ENCODE data around the gene DSCAM.
A peak's percentile ranks its signal among the peaks of the same experiment; 100 is the strongest.

Gene DSCAM

DNA sequence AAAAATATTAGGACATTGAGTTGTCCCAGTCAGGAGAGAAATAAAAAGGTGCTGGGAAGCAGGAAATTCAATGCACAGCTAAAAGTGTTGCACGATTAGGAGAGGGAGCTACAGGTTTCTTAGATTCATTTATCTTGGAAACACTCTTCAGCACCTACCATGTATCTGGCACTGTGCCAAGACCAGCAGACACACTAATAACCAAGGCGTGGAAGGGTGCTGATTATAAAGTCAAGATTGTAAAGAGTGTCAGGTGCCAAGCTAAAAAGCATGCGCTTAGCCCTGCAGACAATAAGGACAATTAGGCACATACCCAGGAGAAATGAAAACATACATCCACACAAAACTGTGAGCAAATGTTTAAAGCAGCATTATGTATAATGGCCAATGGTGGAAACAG is 129.9 kb downstream of the DSCAM start:
- H3K27ac ChIP-seq: no peak overlapping the region
- DNase-seq (ENCODE audit: low read depth, low spot score): no peak

DNA sequence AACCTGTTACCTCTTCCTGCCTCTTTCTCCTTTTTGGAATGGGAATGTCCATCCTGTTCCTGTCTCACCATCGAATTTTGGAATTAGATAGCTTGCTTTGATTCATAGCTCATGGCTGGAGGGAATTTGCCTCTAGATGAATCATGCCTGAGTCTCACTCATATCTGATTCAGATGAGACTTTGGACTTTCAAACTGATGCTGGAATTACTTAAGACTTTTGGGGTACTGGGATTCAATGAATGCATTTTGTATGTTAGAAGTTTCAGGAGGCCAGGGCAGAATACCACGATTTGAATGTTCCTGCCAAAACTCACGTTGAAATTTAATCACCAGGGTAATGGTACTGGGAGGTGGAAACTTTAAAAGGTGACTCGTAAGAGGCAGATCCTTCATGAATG is 132.4 kb downstream of the DSCAM start:
- no peak for DNase-seq (ENCODE audit: low read depth, low spot score)
- no peak overlapping the region for H3K27ac ChIP-seq

DNA sequence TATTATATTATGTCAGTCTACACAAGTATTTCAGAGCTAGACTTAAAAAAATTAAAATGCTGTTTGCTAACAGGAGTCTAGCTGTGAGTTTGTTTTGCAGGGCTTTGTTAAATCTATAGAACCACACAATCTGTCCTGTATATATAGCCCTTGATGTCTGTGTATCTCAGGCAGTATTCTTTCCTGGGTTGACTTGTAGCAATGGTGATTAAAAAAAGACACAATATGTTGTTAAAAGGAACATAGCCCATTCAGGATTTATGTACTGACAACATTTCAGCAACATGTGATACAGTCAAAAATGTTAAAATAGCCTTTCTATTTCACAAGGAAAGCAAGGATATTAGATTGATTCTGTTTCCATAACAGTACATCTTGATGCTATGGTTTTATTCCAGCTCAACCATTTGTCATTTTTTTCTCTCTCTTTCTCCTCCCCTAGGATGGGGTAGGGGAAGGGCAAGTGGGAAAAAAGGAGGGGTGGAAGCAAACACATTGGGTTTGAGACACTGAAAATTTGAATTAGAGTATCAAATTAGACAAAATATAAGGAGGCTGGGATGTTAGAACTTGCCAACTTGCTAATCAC is 139.2 kb downstream of the DSCAM start:
- no peak for DNase-seq (ENCODE audit: low read depth, low spot score)

DNA sequence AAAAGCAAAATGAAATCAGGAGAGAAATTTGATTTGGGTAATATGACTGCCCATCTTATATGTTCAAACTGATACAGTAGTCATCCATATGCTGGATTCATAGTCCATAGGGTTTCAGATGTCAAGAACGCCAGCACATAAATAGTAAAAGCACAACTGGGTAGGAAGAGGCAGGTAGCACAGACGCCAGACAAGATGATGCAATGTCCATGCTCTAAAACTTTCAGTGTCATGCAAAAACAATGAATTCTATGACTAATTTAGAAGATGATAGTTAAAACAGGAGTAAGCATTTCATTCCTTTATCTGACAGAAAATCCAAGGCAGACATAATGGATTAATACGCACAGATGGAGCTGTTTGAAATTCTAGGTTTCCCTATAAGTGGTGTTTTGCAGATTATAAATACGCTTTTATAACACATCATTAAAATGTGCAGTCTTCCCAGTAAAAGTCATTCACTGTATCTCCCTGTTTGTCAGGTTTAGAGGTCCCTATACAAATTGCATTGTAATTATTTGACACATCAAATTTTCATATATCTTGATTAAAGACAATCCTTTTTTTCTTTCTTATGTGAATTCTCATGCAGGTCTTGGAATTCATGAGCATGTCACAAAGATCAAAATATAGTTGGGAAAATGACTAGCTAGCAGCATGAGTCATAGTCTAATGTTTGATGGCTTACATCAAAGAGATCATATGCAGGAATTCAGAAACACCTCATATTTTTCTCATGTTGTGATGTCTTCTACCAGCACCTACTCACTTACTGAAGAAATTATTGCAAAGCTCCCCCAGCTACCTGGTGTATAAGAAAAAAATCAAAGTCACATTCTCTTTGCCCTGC is 139.9 kb downstream of the DSCAM start:
- DNase-seq (ENCODE audit: low read depth, low spot score): peak; percentile 40
- peak overlapping the region; percentile 63 for H3K27ac ChIP-seq

More for the DNA sequence above, 139.2 kb downstream of the DSCAM start:
- H3K27ac ChIP-seq: peak overlapping the region; percentile 63

DNA sequence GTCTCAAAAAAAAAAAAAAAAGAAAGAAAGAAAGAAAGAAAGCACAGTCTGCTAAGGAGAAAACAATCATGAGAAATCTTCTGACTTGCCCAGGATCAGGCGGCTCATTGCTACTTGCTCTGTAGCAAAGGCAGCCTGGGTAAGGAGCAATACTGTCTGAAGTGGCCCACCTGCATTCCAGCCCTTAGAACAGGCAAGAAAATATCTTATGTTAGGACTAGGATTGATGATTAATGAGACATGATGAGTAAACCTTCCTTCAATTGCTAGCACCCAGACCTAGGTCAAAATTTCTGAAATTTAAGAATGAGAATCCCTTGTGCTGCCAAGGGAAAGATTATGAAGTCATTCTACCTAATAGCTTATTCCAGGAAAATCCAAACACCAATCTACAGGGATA is 140.8 kb downstream of the DSCAM start:
- peak overlapping the region; percentile 63 for H3K27ac ChIP-seq
- DNase-seq (ENCODE audit: low read depth, low spot score): no peak

DNA sequence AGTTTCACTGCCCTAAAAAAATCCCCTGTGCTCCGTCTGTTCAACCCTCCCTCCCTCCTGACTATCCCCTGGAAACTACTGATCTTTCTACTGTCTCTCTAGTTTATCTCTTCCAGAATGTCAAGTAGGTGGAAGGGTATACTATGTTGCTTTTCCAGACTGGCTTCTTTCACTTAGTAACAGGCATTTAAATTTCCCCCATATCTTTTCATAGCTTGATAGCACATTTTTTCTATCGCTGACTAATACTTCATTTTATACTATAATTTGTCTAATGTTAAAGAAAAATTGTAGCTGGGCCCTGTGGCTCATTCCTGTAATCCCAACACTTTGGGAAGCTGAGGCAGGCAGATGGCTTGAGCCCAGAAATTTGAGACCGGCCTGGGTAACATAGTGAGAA is 142.8 kb downstream of the DSCAM start:
- H3K27ac ChIP-seq: no peak overlapping the region
- no peak for DNase-seq (ENCODE audit: low read depth, low spot score)

DNA sequence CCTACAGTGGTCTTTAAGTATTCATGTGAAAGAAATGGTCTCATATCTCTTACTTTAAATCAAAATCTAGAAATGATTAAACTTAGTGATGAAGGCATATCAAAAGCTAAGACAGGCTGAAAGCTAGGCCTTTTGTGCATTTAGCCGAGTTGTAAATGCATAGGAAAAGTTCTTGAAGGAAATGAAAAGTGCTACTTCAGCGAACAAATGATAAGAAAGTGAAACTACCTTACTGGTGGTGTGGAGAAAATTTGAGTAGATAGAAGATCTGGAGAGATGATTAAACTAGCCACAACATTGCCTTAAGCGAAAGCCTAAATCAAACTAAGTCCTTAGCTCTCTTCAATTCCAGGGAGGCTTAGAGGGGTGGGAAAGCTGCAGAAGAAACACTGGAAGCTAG is 147.6 kb downstream of the DSCAM start:
- H3K27ac ChIP-seq: no peak overlapping the region

DNA sequence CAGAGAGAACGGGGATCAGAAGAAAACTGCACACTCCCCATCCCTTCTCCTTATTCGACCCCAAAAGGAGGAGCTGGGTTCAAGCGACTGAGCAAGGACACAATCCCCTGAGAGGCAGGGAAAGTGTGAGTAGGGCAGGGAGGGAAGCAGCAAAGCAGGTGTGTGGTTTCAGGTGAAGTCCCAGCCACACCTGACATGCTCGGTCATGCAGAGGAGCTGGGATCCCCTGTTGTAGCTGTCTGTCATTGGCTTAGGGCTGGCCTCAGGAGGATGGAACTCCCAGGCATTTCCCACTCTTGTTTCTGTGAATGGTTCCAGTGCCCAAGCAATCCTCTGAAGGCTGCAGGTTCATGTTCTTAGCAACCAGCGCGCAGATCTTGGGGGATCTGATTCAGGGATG is 150.7 kb downstream of the DSCAM start:
- no peak overlapping the region for H3K27ac ChIP-seq
- DNase-seq (ENCODE audit: low read depth, low spot score): peak; percentile 39

More for the DNA sequence above, 147.6 kb downstream of the DSCAM start:
- DNase-seq (ENCODE audit: low read depth, low spot score): no peak

DNA sequence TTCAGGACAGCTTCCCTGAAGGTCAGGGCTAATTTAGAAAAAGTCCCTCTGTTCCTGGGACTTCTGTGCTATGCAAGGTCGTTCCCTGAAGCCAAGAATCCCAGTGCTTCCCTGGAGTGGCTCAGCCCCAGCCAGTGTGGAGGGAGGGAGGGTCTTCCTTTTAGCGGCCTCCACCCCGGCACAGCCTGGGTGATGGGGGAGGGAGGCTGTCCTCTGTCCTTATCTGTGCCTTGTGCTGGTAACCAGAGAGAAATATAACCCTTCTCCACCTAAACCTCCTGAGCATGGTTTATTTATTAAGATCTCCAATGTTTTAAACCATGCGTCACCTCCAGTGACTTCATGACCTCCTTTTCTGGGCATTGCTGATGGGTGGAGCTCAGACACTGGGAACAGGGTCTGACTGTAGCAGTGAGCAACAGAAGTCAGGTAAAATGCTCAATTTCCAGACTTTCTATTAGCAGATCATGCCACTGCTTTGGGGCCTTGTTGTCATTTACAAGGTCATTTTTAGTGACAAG is 157.1 kb downstream of the DSCAM start:
- no peak for DNase-seq (ENCODE audit: low read depth, low spot score)
- H3K27ac ChIP-seq: no peak overlapping the region

DNA sequence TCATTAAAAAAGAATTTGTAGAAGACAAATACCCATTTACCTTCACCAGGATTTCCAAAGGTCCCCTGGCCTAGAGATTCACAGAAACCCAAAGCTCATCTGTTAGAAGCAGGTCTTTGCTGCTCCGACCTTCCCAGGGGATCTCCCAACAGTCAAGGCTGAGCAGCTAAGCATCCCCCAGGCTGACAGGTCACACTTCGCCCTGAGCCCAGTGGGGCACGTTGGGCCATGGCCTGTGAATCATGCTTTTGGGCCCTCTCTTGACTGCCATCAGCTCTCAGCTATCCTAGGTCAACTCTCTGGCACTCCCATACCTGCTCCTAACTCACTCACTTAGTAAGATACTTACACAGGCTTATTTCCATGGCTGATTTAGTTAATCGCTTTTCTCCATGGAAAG is 157.7 kb downstream of the DSCAM start:
- no peak for DNase-seq (ENCODE audit: low read depth, low spot score)
- H3K27ac ChIP-seq: no peak overlapping the region

DNA sequence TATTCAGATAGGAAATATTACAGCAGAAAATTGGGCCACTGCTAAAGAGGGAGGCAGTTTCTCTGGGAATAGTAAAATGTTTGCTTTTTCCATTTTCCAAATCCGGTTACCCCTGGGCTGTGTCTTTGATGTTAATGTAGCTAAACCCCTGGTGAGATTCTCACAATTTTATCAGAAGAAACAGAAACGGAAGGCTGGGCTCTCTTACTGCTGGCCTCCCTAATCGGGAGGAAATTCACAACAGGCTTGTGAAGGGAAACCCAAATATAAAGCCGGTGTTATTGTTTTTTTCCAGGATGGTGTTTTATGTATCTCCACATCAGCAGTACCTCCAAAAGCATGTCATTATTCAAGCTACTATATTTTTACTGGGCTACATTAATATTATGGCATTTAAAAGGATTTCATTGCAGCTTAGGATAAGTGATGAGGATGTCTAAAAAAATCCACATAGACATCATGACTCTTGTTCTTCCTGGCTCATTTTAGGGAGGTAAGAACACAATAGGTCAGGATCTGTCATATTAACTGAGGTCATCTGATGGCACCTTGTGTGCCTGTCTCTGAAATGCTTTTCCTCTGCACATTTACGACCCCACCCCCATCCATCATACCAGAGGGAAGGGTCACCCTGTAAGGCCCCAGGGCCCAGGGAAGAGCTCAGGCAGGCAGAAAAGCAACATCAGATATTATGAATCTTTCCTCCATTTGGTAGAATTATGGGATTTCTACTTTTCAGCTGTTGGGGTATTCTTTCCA is 158.7 kb downstream of the DSCAM start:
- H3K27ac ChIP-seq: no peak overlapping the region
- no peak for DNase-seq (ENCODE audit: low read depth, low spot score)

DNA sequence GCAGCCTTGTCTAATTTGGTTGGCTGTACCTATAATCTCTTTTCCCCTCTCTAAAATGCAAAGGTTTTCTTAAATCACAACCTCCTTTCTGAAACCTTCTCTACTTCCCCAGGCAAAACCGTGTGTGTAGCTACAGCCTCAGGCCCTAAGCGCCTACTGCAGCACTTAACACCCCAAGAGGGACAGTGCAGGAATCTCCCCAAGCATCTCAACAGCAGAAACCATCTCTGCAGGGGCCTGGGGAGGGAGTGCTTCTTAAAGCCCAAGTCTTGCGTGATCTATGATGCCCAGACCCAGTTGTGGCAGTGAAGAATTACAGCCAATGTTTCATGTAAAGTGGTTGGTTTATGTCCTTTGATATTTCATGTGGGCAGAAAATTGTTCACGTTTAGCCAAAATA is 159.3 kb downstream of the DSCAM start:
- no peak for DNase-seq (ENCODE audit: low read depth, low spot score)
- no peak overlapping the region for H3K27ac ChIP-seq

DNA sequence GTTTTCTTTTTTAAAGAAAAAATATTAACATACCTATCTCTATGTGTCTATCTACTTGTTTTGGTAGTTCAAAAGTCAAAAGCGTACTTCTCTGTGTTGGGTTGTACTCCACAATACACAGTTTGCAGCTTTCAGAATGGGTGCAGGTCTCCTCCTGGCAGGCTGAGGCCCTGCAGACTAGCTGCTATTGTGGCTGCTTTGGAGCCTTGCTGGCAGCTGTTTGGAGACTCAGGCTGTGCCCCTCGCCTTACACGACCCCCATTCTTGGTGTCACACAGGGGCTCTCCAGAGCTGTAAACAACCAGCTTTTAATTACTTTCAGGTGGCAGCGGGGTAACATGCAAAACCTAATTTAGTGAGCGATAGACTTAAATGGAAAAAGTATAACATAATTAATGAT is 160.4 kb downstream of the DSCAM start:
- no peak for DNase-seq (ENCODE audit: low read depth, low spot score)
- no peak overlapping the region for H3K27ac ChIP-seq

DNA sequence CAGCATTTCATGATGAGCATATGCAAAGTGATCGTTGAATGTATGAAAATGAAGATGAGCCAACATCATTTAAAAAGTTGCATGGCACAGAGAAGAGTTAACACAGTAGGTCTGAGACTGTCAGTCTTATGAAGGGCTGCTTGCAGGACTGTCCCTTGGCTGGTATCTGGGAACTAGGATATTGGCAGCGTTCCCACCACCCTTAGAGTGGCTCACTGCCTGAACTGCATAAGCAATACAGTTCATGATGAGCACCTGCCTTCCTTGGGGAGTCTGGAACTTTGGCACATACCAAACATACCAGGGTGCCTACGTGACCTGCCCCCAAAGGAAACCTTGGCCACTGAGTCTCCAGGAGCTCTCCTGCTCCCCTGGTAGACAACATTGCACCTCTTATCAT is 161.8 kb downstream of the DSCAM start:
- no peak overlapping the region for H3K27ac ChIP-seq

DNA sequence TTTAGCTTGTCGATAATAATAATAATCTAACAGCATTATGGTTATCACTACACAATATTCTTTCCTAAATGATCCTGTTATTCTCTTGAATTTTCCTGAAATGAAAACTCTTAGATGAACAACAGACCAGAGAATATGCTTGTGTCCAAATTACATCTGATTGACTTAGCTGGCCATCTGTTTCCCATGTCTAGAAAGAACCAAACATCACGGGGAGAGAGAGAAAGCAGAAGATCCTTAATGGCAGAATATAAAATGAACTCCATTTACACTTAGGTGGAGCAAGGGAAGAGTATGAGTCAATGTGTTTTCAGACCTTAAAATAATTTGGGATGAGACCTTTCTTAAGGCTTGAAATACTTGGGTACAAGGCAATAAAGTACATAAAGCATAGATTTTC is 162.2 kb downstream of the DSCAM start:
- DNase-seq (ENCODE audit: low read depth, low spot score): no peak
- H3K27ac ChIP-seq: no peak overlapping the region

More for the DNA sequence above, 161.8 kb downstream of the DSCAM start:
- no peak for DNase-seq (ENCODE audit: low read depth, low spot score)

DNA sequence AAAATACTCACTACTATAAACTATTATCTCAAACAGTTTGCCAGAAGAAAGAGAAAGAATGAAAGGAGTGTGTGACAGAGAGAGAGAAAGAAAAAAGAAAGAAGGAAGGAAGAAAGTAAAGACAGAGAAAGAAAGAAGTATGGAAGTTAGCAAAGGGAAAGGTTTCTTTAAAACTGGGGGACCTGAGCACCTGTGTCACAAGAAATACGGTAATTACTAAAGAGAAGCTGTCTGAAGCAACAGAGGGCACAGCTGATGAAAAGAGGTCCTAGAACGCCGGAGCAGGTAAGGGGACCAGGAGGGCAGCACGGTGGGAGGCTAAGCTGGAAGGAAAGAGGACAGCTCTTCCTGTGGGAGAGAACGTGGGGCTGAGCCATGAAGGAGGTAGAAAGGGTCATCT is 163.6 kb downstream of the DSCAM start:
- H3K27ac ChIP-seq: no peak overlapping the region
- no peak for DNase-seq (ENCODE audit: low read depth, low spot score)

DNA sequence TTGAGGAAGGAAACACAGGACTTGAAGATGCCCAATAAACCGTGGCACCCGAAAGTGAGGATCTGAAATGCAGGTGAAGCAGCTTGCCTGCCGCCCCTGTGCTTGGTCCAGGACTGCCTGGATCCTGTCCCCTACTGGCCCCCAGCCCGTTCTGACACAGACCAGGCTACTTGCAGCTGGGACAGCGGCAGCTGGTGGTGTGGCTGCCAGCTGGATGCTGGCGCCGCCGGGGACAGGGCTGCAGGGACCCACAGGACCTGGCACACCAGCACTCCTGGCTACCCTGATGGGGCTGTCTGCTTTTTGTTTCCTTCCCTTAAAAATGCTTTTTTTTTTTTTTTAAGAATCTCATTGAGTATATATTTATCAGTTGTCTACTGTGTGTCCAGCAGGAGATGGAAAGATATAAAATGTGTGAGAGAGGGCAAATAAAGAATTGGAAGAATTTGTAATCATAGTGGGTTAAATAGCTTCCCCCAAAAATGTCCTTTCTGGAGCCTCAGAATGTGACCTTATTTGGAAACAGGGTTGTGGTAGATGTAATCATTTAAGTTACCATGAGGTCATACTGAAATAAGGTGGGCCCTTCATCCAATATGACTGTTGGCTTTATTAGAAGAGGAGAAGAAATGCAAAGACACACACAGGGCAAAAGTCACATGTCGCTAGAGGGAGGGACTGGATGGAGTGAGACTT is 165.6 kb downstream of the DSCAM start:
- DNase-seq (ENCODE audit: low read depth, low spot score): no peak
- no peak overlapping the region for H3K27ac ChIP-seq

DNA sequence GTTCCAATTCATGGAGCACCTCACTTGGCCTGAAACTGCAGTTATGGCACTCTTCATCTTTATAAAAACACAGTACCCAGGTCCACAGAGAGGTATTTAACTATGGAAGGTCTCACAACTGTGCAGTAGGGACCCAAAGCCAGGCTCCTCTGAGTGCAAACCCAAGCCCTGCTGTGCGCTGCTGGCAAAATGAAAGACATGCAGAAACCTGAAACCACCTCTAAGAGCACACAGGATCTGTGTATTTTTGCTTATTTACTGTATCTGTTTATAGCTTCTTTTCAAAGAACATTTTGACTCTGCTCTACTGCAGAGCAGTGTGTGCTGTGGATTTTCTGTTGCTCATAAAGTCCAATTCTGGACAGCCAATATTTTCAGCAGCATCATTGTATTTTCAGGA is 166.6 kb downstream of the DSCAM start:
- H3K27ac ChIP-seq: no peak overlapping the region

DNA sequence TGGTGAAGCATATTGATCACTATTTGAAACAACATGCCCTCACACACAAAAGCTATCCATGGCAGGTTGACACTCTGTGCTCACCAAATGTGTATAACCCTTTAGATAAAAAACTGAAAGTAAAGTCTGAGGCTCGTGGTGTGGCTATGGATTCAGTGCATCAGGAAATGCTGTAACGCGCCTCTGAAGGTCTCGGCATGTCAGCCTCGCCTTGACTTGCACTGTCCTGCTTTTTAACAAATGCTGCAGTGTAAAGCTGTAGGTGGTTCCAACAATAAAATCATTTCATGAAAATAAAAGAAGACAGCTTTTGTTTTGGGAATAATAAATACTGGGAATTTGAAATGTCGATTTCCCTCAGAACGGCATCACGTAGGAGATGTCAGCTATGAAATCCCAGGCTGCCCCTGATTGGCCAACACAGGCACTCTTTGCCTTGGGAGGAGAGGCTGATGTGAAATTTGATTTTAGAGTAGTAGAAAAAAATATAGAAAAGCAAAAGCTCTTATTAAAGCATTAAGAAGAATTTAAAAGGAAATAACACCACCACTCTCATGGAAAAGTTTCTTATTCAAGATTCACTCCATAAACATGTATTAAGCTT is 168.2 kb downstream of the DSCAM start:
- no peak for DNase-seq (ENCODE audit: low read depth, low spot score)
- H3K27ac ChIP-seq: no peak overlapping the region

More for the DNA sequence above, 166.6 kb downstream of the DSCAM start:
- DNase-seq (ENCODE audit: low read depth, low spot score): no peak

DNA sequence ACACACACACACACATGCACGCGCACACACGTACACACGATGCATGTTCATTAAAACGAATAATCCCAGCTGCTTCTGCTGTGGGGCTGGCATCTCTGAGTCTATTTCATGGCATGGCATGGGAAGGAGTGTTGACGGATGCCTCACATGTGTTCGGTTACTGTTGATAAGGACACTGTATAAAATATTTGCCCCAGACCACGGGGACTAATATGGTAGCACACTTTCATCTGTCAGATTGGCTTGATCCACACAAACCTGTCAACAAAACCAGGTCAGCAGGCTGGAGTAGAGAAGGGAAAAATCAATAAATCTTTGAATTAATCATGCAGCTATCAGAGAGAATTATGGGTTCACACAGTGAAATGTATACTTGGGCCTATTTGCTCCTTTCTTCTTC is 171.9 kb downstream of the DSCAM start:
- no peak for DNase-seq (ENCODE audit: low read depth, low spot score)
- H3K27ac ChIP-seq: no peak overlapping the region
